GM12878 (cell line): Measurements from ENCODE around the gene SV2B. TPM values are rescaled to one million over a fixed set of nuclear protein-coding genes. Genes with fewer than 3 reads are reported as not detected.
A peak's percentile ranks its signal among the peaks of the same experiment; 100 is the strongest.

Experiments used
- ATAC-seq: fragments of 200-7000 bp; cut with Tn5 transposase; 3 replicates; pipeline ENCODE4 v1.9.1; 2020; ENCODE audit warnings: mild to moderate bottlenecking, moderate library complexity
- BruUV-seq: library from RNA; stranded (reverse); fragments of 400-500 nt; replicated peaks from 2 replicates; lab custom pipeline; 2021; lab: Mats Ljungman, UMichigan
- CTCF ChIA-PET: fragments of 300-600 bp; sonication (Branson Sonifier 250); formaldehyde crosslinking; extraction: SDS; loops from one replicate; lab custom pipeline; 2021; ENCODE audit warnings: inconsistent platforms; lab: Yijun Ruan, JAX
- POLR2A ChIA-PET: fragments of 350-600 bp; formaldehyde crosslinking; extraction: SDS; loops from one replicate; lab custom pipeline; 2021; ENCODE audit warnings: inconsistent platforms; lab: Charles Lee
- RAD21 ChIA-PET: fragments of 300-600 bp; sonication (Branson Sonifier 250); formaldehyde crosslinking; loops from one replicate; lab custom pipeline; 2023; ENCODE audit warnings: antibody characterized with exemption; ENCODE audit not compliant: unreplicated experiment; lab: Charles Lee
- SMC1A ChIA-PET: fragments of 300-600 bp; sonication (Branson Sonifier 250); formaldehyde crosslinking; loops from one replicate; lab custom pipeline; 2023; ENCODE audit not compliant: unreplicated experiment, uncharacterized antibody; lab: Charles Lee
- DNase-seq: peaks from one replicate; pipeline ENCODE4 v3.0.0-alpha.2; 2011; ENCODE audit warnings: low read depth, low spot score
- FAIRE-seq: peaks from 3 replicates; lab custom pipeline; 2011; peaks lifted over from hg19 to GRCh38; lab: Jason Lieb, UNC
- H2AFZ ChIP-seq: 2 replicates; pipeline ENCODE4 v1.6.0; 2011; ENCODE audit warnings: low read depth, low read length, control low read depth; ENCODE audit not compliant: control insufficient read depth
- H3K27ac ChIP-seq: 2 replicates; pipeline ENCODE4 v1.5.1; 2011; ENCODE audit warnings: control low read depth; ENCODE audit not compliant: control insufficient read depth, insufficient read depth
- H3K27me3 ChIP-seq, 2 experiments: replicated peaks in 1 of 2; 2 replicates each; pipeline versions ENCODE4 v1.6.0 to v1.6.1; 2011; ENCODE audit warnings: low read length in 1 of 2; ENCODE audit not compliant: control insufficient read depth in 2 of 2, insufficient read depth in 2 of 2
- H3K36me3 ChIP-seq, 2 experiments: 2 replicates each; pipeline ENCODE4 v1.5.1; 2011; ENCODE audit warnings: low read length in 1 of 2; ENCODE audit not compliant: control insufficient read depth in 2 of 2, insufficient read depth in 2 of 2
- H3K4me1 ChIP-seq: 2 replicates; pipeline ENCODE4 v1.6.1; 2011; ENCODE audit warnings: mild to moderate bottlenecking, low read length, moderate library complexity, mixed read lengths; ENCODE audit not compliant: control insufficient read depth, insufficient read depth
- H3K4me2 ChIP-seq: 2 replicates; pipeline ENCODE4 v1.6.0; 2011; ENCODE audit warnings: control low read depth; ENCODE audit not compliant: control insufficient read depth, insufficient read depth
- H3K4me3 ChIP-seq: fragments of 200-600 bp; sonication (generic); 2 replicates; pipeline ENCODE4 v1.5.1; 2016
- H3K79me2 ChIP-seq: 2 replicates; pipeline ENCODE4 v1.6.0; 2011; ENCODE audit warnings: low read length; ENCODE audit not compliant: control insufficient read depth, insufficient read depth
- H3K9ac ChIP-seq: 2 replicates; pipeline ENCODE4 v1.8.0; 2011; ENCODE audit warnings: low read length, control low read depth, mixed read lengths; ENCODE audit not compliant: control insufficient read depth, insufficient read depth
- H3K9me3 ChIP-seq: replicated peaks from 3 replicates; pipeline ENCODE4 v1.5.1; 2011; ENCODE audit warnings: mild to moderate bottlenecking, low read length; ENCODE audit not compliant: control insufficient read depth, insufficient read depth
- H4K20me1 ChIP-seq: 2 replicates; pipeline ENCODE4 v1.6.0; 2011; ENCODE audit not compliant: control insufficient read depth, insufficient read depth
- ATF3 ChIP-seq: IDR thresholded peaks from 2 replicates; pipeline ENCODE4 v1.6.1; 2011; ENCODE audit warnings: low read depth, mild to moderate bottlenecking, low read length, moderate library complexity, borderline replicate concordance; ENCODE audit errors: extremely low read depth
- REST ChIP-seq: IDR thresholded peaks from 2 replicates; pipeline ENCODE4 v1.6.1; 2012; ENCODE audit warnings: mild to moderate bottlenecking, low read depth, low read length
- SRF ChIP-seq, 2 experiments: IDR thresholded peaks; 2 replicates each; pipeline ENCODE4 v1.6.1; 2011; ENCODE audit warnings: low read depth in 2 of 2, low read length in 2 of 2, mild to moderate bottlenecking in 1 of 2, moderate library complexity in 1 of 2
- SUZ12 ChIP-seq: fragments of 200-600 bp; sonication (generic); IDR thresholded peaks from one replicate; pipeline ENCODE4 v1.6.1; 2018; ENCODE audit warnings: antibody characterized with exemption, mild to moderate bottlenecking; ENCODE audit not compliant: unreplicated experiment
- WGBS: methylation state at CpG from one replicate; pipeline ENCODE4 v1.1.6; 2016; ENCODE audit warnings: low lambda C conversion rate; ENCODE audit not compliant: insufficient replicate concordance, insufficient coverage; ENCODE audit errors: missing lambda C conversion rate; 5-methylcytosine and 5-hydroxymethylcytosine counted together
- in situ Hi-C: fragments of 300-500 bp; cut with MboI; formaldehyde crosslinking; loops from 9 replicates; pipeline ENCODE4 v1.14.3; 2018; ENCODE audit warnings: mixed read lengths
- intact Hi-C: fragments of 100-400 bp; cut with micrococcal nuclease; formaldehyde crosslinking; loops from one replicate; pipeline ENCODE4 v1.14.2; 2022; ENCODE audit not compliant: unreplicated experiment
- polyA plus RNA-seq, 11 experiments: library from polyadenylated mRNA; depleted of rRNA in 4 of 11; unstranded in 6 of 11; stranded (reverse) in 5 of 11; fragments of >200 nt; fragmentation: Nextera tagmentation in 4 of 11; fragmentation: Illumina TruSeq in 1 of 11; extraction: Ambion mirVana in 4 of 11; extraction: Trizol in 1 of 11; gene quantifications; 1 replicate in 1 of 11; 2 replicates in 10 of 11; pipeline versions ENCODE4 v1.2.1 to v1.2.3, GENCODE V29; 2011 to 2016; ENCODE audit warnings: inconsistent platforms in 2 of 11, missing spikeins in 2 of 11, low read depth in 1 of 11
- total RNA-seq, 4 experiments: library from RNA; depleted of rRNA in 3 of 4; stranded (reverse); fragments of >200 nt in 3 of 4; fragmentation: Illumina TruSeq in 1 of 4; extraction: Trizol in 1 of 4; gene quantifications; 2 replicates each; pipeline versions ENCODE4 v1.2.1 to v1.2.3, GENCODE V29; 2013 to 2021

Gene SV2B
- total and polyA plus RNA-seq, 10 of the 15 experiments (the other 5 are each of a cell fraction or from before 2014, with no cell fraction given) = 0.03 to 1.7 (median 1.3) TPM

GRCh38 chr15:91152896-91153581, 53.0 kb downstream of the SV2B start:
- TF ChIP-seq SUZ12 (no peak), ATF3 (no peak), REST (no peak), SRF (IDR thresholded peaks at IDR 0.05; ENCODE audit: low read depth in 2 of 2, low read length in 2 of 2) (peak in 1 of 2 experiments; percentile 59; a peak in 1 of 4 replicates)
- TF ChIP-seq, all 136 proteins: peak for 1
- ChIA-PET CTCF (interaction anchor here (0.7 to 1.1 kb wide), 3 partner anchors 36 to 97 kb away, joined by 3 to 4 read pairs (median 3); no protein-coding TSS in a partner anchor), SMC1A (interaction anchor here (0.9 to 1.7 kb wide), 3 partner anchors 9 to 97 kb away, joined by 3 to 7 read pairs (median 4); no protein-coding TSS in a partner anchor), RAD21 (no interaction called here), POLR2A (no interaction called here)
- no peaks in the 10 kb centered on the region for H4K20me1 ChIP-seq
- no peaks in the 10 kb centered on the region for H3K27me3 ChIP-seq
- DNase-seq (no peak), ATAC-seq (no peak), FAIRE-seq (no peak)
- H3K79me2 ChIP-seq = no peaks in the 10 kb centered on the region
- H3K36me3 ChIP-seq = no peaks in the 10 kb centered on the region
- peaks cover 5% of the 10 kb centered on the region for H3K4me1 ChIP-seq
- H3K9ac ChIP-seq = no peak overlapping the region
- no TSS peak for BruUV-seq
- H3K27ac ChIP-seq = no peak overlapping the region
- no peak overlapping the region for H3K4me2 ChIP-seq
- in situ Hi-C loops (no loop called here), intact Hi-C loops (no loop called here)
- H3K9me3 ChIP-seq = no peaks in the 10 kb centered on the region
- 28% methylated on average over 10 of the region's 10 CpGs for WGBS
- no peak overlapping the region for H3K4me3 ChIP-seq
- H2AFZ ChIP-seq = no peak overlapping the region
